ENCODE data around the gene TEX53. TPM values are rescaled to one million over a fixed set of nuclear protein-coding genes. Genes with fewer than 3 reads are reported as not detected.

The TEX53 gene
- total and polyA plus RNA-seq, 2 donors (not counting 1 experiment from before 2014, with no cell fraction given): not detected

GRCh38 chr9:114691956-114692295, 34.3 kb upstream of the TEX53 start:
- H3K4me3 ChIP-seq (replicated peaks in 1 of 4; ENCODE audit: control extremely low read depth in 1 of 4, insufficient read depth in 1 of 4, low read depth in 3 of 4, low read length in 4 of 4): no peak overlapping the region
- H3K4me2 ChIP-seq (ENCODE audit: extremely low read depth, insufficient read depth, low read length): no peak overlapping the region
- peaks cover 12% of the 10 kb centered on the region for H3K4me1 ChIP-seq (ENCODE audit: control insufficient read depth, extremely low read depth, insufficient read depth, low read length)
- no peak for DNase-seq (ENCODE audit: low read depth in 2 of 2)
- no peaks in the 10 kb centered on the region for H3K79me2 ChIP-seq (ENCODE audit: control insufficient read depth, insufficient read depth, low read length)
- no peak overlapping the region for H3K9ac ChIP-seq (ENCODE audit: insufficient read depth, low read length)
- H2AFZ ChIP-seq (ENCODE audit: low read length): no peak overlapping the region
- no peaks in the 10 kb centered on the region for H3K27me3 ChIP-seq (ENCODE audit: control insufficient read depth, insufficient read depth, low read length)
- H3K27ac ChIP-seq (ENCODE audit: insufficient read depth, low read length): no peak overlapping the region
- no peaks in the 10 kb centered on the region for H3K36me3 ChIP-seq (ENCODE audit: control insufficient read depth, insufficient read depth, low read length)
- H4K20me1 ChIP-seq (ENCODE audit: control insufficient read depth, extremely low read depth, insufficient read depth, low read length): no peaks in the 10 kb centered on the region
- TF ChIP-seq EZH2 (IDR thresholded peaks at IDR 0.05; ENCODE audit: low read length, missing control alignments): no peak
- no peak for TF ChIP-seq CTCF (conservative IDR thresholded peaks at IDR 0.05 in 1 of 2, IDR thresholded peaks at IDR 0.05 in 1 of 2; ENCODE audit: low read depth in 1 of 2, low read length in 2 of 2)
- H3K9me3 ChIP-seq (ENCODE audit: control insufficient read depth, insufficient read depth, low read depth, low read length): no peaks in the 10 kb centered on the region

- peak overlapping the region; percentile 41 for H3K4me2 ChIP-seq (ENCODE audit: extremely low read depth, insufficient read depth, low read length)
- H3K9ac ChIP-seq (ENCODE audit: insufficient read depth, low read length): no peak overlapping the region
- H2AFZ ChIP-seq (ENCODE audit: low read length): no peak overlapping the region
- H3K9me3 ChIP-seq (ENCODE audit: control insufficient read depth, insufficient read depth, low read depth, low read length): no peaks in the 10 kb centered on the region
- peak; percentile 75 to 95 for DNase-seq (ENCODE audit: low read depth in 2 of 2)
- H3K79me2 ChIP-seq (ENCODE audit: control insufficient read depth, insufficient read depth, low read length): no peaks in the 10 kb centered on the region
- H3K36me3 ChIP-seq (ENCODE audit: control insufficient read depth, insufficient read depth, low read length): no peaks in the 10 kb centered on the region
- TF ChIP-seq CTCF (conservative IDR thresholded peaks at IDR 0.05 in 1 of 2, IDR thresholded peaks at IDR 0.05 in 1 of 2; ENCODE audit: low read depth in 1 of 2, low read length in 2 of 2) (no peak), EZH2 (IDR thresholded peaks at IDR 0.05; ENCODE audit: low read length, missing control alignments) (no peak)
- H3K27me3 ChIP-seq (ENCODE audit: control insufficient read depth, insufficient read depth, low read length): no peaks in the 10 kb centered on the region
- H3K4me1 ChIP-seq (ENCODE audit: control insufficient read depth, extremely low read depth, insufficient read depth, low read length): peaks cover 9% of the 10 kb centered on the region
- no peak overlapping the region for H3K4me3 ChIP-seq (replicated peaks in 1 of 4; ENCODE audit: control extremely low read depth in 1 of 4, insufficient read depth in 1 of 4, low read depth in 3 of 4, low read length in 4 of 4)
- no peaks in the 10 kb centered on the region for H4K20me1 ChIP-seq (ENCODE audit: control insufficient read depth, extremely low read depth, insufficient read depth, low read length)
- peak overlapping the region; percentile 65 for H3K27ac ChIP-seq (ENCODE audit: insufficient read depth, low read length)
Measured at GRCh38 chr9:114691046-114691955, 33.7 kb upstream of the TEX53 start.

GRCh38 chr9:114690308-114690707, 32.7 kb upstream of the TEX53 start:
- TF ChIP-seq CTCF (conservative IDR thresholded peaks at IDR 0.05 in 1 of 2, IDR thresholded peaks at IDR 0.05 in 1 of 2; ENCODE audit: low read depth in 1 of 2, low read length in 2 of 2) (no peak), EZH2 (IDR thresholded peaks at IDR 0.05; ENCODE audit: low read length, missing control alignments) (no peak)
- no peak overlapping the region for H3K27ac ChIP-seq (ENCODE audit: insufficient read depth, low read length)
- no peak overlapping the region for H3K4me3 ChIP-seq (replicated peaks in 1 of 4; ENCODE audit: control extremely low read depth in 1 of 4, insufficient read depth in 1 of 4, low read depth in 3 of 4, low read length in 4 of 4)
- peaks cover 9% of the 10 kb centered on the region for H3K4me1 ChIP-seq (ENCODE audit: control insufficient read depth, extremely low read depth, insufficient read depth, low read length)
- H3K79me2 ChIP-seq (ENCODE audit: control insufficient read depth, insufficient read depth, low read length): no peaks in the 10 kb centered on the region
- no peaks in the 10 kb centered on the region for H4K20me1 ChIP-seq (ENCODE audit: control insufficient read depth, extremely low read depth, insufficient read depth, low read length)
- no peaks in the 10 kb centered on the region for H3K36me3 ChIP-seq (ENCODE audit: control insufficient read depth, insufficient read depth, low read length)
- no peaks in the 10 kb centered on the region for H3K9me3 ChIP-seq (ENCODE audit: control insufficient read depth, insufficient read depth, low read depth, low read length)
- no peak overlapping the region for H3K9ac ChIP-seq (ENCODE audit: insufficient read depth, low read length)
- no peak overlapping the region for H2AFZ ChIP-seq (ENCODE audit: low read length)
- no peaks in the 10 kb centered on the region for H3K27me3 ChIP-seq (ENCODE audit: control insufficient read depth, insufficient read depth, low read length)
- H3K4me2 ChIP-seq (ENCODE audit: extremely low read depth, insufficient read depth, low read length): no peak overlapping the region
- DNase-seq (ENCODE audit: low read depth in 2 of 2): no peak

All from fibroblast of lung (primary cell).